Astrocyte of the spinal cord (primary cell): ENCODE results near the gene EXO5.

Source experiments
- DNase-seq: peaks from one replicate; pipeline ENCODE4 v3.0.0; 2011; ENCODE audit warnings: low read depth, low spot score
- H3K4me3 ChIP-seq: 2 replicates; pipeline ENCODE4 v1.5.1; 2011; ENCODE audit warnings: low read depth, mild to moderate bottlenecking, low read length, moderate library complexity
- in situ Hi-C: cut with HindIII; loops from 2 replicates; pipeline ENCODE4 v1.10.0; 2017; ENCODE audit warnings: low sequenced_read_pairs
- TF ChIP-seq, protein P1 (sequence below): IDR thresholded peaks from 2 replicates; pipeline ENCODE4 v1.5.1; 2012; ENCODE audit warnings: low read depth, mild to moderate bottlenecking, low read length, inconsistent platforms

EXO5 gene

GRCh38 chr1:40530735-40531380 lies 22.3 kb downstream of the EXO5 start:
- in situ Hi-C loops = no loop called here
- TF ChIP-seq, protein P1, sequence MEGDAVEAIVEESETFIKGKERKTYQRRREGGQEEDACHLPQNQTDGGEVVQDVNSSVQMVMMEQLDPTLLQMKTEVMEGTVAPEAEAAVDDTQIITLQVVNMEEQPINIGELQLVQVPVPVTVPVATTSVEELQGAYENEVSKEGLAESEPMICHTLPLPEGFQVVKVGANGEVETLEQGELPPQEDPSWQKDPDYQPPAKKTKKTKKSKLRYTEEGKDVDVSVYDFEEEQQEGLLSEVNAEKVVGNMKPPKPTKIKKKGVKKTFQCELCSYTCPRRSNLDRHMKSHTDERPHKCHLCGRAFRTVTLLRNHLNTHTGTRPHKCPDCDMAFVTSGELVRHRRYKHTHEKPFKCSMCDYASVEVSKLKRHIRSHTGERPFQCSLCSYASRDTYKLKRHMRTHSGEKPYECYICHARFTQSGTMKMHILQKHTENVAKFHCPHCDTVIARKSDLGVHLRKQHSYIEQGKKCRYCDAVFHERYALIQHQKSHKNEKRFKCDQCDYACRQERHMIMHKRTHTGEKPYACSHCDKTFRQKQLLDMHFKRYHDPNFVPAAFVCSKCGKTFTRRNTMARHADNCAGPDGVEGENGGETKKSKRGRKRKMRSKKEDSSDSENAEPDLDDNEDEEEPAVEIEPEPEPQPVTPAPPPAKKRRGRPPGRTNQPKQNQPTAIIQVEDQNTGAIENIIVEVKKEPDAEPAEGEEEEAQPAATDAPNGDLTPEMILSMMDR = no peak

GRCh38 chr1:40531381-40532061 lies 23.0 kb downstream of the EXO5 start, which contains the start of gene ZNF684:
Gene ZNF684 (plus strand): TSS chr1:40531637. CDS start chr1:40533167, 1,530 bp downstream.
- in situ Hi-C loops = no loop called here
- DNase-seq = peak; percentile 94
- TF ChIP-seq, protein P1 = no peak
- H3K4me3 ChIP-seq = peak within 1 kb of the TSS; percentile 77

More at GRCh38 chr1:40530735-40531380, 22.3 kb downstream of the EXO5 start:
- H3K4me3 ChIP-seq = peak overlapping the region; percentile 77
- no peak for DNase-seq

GRCh38 chr1:40532062-40532389 lies 23.5 kb downstream of the EXO5 start:
- in situ Hi-C loops = no loop called here
- peak overlapping the region; percentile 77 for H3K4me3 ChIP-seq
- DNase-seq = no peak
- TF ChIP-seq, protein P1 = no peak

DNA sequence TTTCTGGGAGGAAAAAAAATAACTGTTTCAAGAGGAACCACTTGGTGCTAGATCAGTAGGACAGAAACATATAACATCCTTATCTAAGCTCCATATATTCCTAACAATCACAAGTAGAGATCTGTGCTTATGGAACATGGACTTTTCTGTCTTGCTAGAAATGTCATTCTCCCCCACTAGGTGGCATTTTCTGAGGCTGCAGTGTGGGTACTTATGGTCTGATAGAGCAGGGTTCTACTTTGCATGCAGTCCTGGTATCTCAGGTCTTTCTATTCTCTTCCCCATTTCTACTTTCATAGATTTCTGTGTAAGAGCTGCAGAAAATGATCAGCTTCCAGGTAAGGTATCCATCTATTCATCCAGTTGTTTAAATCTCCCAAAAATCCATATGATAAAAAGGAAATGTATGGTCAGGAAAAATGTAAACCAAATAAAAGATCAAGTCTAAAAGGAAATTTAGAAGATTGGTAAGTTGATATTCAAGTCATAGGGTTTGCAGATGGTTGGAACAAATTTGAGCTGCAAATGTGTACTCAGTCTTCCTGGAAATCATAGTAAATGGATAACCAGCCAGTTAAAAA lies 24.4 kb downstream of the EXO5 start:
- no peak overlapping the region for H3K4me3 ChIP-seq
- in situ Hi-C loops = no loop called here
- peak; percentile 49 for DNase-seq
- TF ChIP-seq, protein P1 = peak; percentile 69

GRCh38 chr1:40534589-40534988 lies 26.0 kb downstream of the EXO5 start:
- H3K4me3 ChIP-seq = no peak overlapping the region
- in situ Hi-C loops = no loop called here
- TF ChIP-seq, protein P1 = no peak
- no peak for DNase-seq

- in situ Hi-C loops = no loop called here
- TF ChIP-seq, protein P1 = no peak
- no peak overlapping the region for H3K4me3 ChIP-seq
- DNase-seq = no peak
These were observed 27.2 kb downstream of the EXO5 start for GRCh38 chr1:40535732-40536131.
